HG03280 (cell line): ENCODE measurements around the gene AIFM1.
A peak's percentile ranks its signal among the peaks of the same experiment; 100 is the strongest.

Experiments
- ATAC-seq: cut with Tn5 transposase; IDR thresholded peaks from one replicate; pipeline ENCODE4 v1.9.1; 2021; ENCODE audit warnings: mild to moderate bottlenecking, moderate library complexity; ENCODE audit not compliant: unreplicated experiment

AIFM1 gene

DNA sequence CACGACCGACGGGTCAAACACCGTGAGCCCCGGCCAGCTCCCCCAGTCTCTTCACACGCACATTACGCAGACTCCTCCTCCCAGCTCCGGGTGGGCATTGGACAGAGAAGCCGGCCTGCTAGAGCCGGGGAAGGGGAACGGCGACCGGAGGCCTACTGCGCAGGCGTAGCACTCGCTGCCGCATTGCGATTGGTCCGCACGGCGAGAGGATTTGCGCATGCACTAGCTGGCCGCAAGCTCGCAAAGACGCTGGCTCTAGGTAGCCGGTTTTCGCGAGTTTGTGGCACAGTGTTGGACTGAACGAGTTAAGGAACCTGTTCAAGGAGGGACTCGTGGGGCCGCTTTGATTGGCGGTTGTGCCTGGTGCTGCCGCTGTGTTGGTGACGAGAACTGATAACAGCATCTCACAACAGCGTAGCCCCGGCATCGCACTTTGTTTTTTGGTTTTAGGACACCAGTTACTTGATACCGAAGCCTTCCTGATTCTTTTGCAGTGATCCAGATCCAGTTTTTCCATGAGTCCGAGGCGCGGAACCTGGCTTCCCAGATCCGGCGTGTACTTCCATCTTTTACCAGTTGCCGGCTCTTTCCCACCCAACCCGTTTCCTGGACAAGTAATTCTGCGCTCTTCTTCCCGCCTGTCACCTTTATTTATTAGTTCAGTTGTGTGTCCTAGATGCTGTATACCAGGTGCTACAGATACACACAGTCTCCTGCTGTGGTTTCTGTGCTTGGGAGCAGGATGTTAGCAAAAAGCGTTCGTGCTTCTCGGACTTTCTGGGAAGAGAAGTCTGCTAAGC lies at the start of gene AIFM1:
Gene AIFM1 (minus strand): TSS at position 139 of the 800 bp plus-strand sequence. CDS start 185 bp downstream, outside the sequence.
- peak; percentile 90 for ATAC-seq

DNA sequence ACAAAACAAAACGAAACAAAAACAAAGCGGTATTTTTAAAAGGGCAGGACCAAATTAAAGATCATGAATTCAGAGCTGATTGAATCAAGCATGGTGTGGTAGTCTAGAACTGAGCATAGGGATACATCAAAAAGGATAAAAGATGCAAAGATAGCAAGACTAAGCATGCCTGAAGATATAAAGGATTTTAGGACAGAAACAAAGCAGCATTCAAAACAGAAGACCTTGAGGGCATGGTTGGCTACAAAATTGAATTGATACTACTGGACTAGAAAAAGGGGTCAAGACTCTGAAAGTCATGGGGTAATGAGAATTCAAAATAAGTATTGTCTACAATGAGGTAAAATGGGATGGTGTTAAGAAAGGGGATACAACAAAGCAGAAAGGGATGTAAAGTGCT lies 47.7 kb upstream of the AIFM1 start:
- ATAC-seq: no peak

GRCh38 chrX:130212371-130212770 lies 46.7 kb upstream of the AIFM1 start:
- no peak for ATAC-seq

GRCh38 chrX:130211415-130212186 lies 46.0 kb upstream of the AIFM1 start:
- no peak for ATAC-seq

DNA sequence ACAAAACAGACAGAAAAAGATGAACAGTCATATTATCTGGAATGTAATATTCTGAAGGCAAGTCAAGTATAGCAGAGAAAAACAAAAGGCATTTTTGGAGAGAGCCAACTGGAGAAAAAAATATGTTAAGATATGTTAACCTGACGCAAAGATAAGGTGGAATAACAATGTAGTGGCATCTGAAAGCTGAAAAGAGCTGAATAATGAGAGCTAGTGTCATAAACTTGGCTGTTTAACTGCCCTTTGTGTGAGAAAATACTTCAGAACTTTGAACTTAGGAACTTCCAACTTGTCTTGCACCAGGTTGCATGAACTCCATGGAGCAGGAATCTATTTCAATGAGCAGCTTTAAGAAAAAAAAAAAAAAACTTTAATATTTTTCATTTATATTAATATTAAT lies 39.0 kb upstream of the AIFM1 start:
- no peak for ATAC-seq

DNA sequence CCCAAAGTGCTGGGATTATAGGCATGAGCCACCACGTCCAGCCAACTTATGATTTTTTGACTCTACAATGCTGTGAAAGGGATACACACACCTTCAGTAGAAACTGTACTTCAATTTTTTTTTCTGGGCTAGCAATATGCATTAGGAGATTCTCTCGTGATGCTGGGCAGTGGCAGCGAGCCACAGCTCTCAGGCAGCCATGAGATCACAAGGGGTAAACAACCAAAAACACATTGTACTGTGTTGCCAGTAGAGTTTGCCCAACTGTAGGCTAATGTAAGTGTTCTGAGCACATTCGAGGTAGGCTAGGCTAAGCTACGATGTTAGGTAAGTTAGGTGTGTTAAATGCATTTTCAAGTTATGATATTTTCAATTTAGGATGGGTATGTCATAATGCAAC lies 31.8 kb upstream of the AIFM1 start:
- ATAC-seq: no peak

DNA sequence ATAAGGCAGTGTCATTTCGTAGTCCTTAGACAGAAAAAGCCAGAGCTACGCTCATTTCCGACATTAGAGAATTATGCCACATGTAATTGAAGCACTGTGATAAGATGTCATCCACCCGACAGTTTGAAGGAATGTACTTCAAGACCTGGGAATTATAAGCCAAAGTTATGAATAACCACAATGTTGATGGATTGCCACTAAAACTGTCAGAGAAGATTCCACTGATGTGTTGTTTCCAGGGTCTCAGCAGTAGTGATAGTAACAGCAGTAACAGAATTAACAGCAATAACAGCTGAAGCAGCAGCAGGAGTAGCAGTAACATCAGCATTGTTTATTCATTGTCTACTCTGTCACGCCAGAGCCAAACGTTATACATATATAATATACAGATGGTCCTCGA lies 30.8 kb upstream of the AIFM1 start:
- ATAC-seq: no peak

- ATAC-seq: no peak
Measured at GRCh38 chrX:130190801-130191200, 25.2 kb upstream of the AIFM1 start.

- ATAC-seq: no peak
Measured at GRCh38 chrX:130186651-130187050, 21.0 kb upstream of the AIFM1 start.

DNA sequence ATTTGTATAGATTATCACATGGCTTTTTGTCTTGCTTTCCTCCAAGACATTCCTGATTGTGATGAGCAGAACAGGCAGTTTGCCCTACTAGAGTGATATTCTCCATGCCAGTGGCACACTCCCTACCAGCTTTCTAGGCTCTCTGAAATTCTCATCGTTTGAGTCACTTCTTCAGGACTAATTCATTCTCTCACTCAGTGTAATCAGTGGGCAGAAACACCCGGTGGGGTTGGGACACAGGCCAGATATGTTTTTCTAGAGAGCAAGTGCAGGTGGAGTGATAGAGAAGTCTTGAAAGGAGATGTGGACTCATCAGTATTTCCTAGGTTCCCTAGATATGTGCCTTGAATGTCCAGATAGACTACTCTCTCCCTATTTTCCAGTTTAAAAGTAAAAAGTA lies 19.2 kb upstream of the AIFM1 start:
- no peak for ATAC-seq

DNA sequence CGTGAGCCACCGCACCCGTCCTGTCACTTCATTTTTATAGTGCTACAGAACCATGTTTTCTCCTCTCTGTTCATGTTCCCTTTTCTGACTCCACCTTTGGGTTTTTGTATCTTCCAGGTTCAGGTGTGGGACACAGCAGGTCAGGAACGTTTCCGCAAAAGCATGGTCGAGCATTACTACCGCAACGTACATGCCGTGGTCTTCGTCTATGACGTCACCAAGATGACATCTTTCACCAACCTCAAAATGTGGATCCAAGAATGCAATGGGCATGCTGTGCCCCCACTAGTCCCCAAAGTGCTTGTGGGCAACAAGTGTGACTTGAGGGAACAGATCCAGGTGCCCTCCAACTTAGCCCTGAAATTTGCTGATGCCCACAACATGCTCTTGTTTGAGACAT lies 18.5 kb upstream of the AIFM1 start:
- ATAC-seq: no peak

DNA sequence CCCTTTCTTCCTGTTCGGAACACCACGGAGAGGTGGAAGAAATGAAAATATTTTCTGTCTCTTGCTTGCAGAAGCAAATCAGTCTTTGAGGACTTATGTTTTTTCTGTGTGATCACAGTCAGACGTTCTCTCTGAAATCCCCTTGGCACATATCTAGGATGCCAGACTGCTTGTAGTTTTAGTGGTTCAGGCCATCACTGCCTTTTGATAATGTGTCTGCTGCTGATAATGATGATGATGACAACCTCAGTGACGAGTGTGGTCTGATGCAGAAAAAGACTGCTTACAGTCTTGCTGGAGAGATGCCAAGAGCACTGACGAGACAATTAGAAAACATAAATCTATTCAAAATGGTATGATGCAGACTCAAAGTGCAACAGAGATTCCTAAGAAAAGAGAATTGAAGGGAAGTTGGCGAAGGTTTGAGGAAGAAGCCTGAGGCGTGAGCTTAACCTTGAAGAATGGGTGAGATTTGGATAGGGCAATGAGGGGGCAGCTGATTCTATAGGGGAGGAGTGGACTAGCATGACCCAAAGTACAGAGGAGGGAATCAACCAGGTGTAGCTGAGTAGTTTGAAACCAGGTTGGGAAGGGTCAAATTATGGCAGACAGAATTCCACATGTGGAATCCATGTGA lies 14.1 kb upstream of the AIFM1 start:
- ATAC-seq: no peak

DNA sequence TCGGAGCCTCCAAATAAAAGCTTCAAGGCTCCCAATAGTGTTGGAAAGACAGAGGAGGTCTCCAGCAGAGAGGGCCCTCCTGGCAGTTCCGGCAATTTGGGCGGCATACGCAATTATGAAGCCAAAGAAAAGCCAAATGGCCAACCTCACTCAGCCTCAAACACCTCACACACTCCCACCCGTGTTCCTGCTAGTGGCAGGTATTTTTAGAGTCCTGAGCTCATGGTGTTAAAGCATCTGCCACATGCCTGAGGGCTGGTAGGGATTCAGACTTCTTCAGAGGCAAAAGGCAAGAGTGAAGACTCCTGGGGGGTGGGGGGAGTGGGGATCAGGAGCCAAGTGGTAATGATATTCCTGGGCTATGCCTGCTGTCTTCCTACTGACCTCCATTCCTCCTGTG lies 13.5 kb upstream of the AIFM1 start:
- ATAC-seq: no peak

GRCh38 chrX:130176942-130177341 lies 11.3 kb upstream of the AIFM1 start:
- ATAC-seq: no peak

DNA sequence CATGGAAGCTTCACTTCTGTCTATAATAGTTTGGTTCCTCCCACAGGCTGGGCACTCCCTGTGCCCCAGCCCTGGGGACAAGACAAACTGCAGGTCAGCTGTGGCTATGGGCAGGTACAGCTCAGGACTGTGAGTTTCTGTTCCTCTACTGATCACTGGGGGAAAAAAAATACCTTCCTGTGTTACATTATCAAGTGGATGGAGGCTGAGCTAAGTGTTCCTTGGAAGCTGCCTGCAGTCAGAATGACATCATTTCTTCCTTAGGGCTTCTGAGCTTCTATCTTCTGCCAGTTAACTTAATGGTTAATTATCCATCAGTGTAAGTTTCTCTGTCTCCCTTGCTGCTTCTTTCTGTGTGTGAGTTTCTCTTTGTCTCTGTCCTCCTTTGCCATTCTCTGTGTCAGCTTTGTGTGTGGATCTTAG lies 10.7 kb upstream of the AIFM1 start:
- peak; percentile 67 for ATAC-seq

GRCh38 chrX:130174937-130175336 lies 9.3 kb upstream of the AIFM1 start:
- ATAC-seq: no peak

GRCh38 chrX:130174045-130174704 lies 8.5 kb upstream of the AIFM1 start:
- no peak for ATAC-seq

DNA sequence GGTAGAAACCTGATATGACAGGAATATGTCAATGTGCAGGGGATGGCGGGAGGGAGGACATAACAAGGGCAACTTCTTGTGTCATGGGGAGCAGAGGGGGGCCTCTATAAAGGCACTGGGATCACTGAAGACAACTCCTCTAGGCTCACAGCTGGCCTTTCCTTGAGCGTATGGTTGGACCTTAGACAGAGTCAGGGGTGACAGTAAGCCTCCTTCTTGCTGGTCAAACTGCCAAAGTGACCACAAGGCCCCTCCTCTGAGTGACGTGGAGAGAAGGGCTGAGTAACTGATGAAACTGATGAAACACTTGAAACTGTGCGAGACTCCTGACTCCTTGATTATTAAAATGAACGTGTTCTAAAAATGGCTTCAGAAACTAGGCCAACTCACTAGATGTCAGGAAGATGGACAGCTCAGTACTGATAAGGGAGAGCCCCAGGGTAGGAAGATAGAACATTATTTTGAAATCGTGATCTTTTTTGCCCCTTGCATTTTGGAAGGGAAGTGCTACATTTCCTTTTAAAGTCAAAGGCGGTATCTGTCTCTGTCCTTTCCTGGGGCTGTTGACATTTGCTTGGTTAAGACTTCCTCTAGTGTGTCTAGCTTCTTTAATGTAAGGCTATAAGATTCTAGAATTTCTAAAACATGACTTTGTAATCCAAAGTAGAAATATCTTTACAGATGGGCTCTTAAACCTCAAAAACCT lies 7.7 kb upstream of the AIFM1 start:
- no peak for ATAC-seq

GRCh38 chrX:130172127-130172845 lies 6.6 kb upstream of the AIFM1 start:
- no peak for ATAC-seq
